Upper lobe of right lung (tissue), 1 donor: ENCODE measurements around the gene RLBP1. TPM values are rescaled to one million over a fixed set of nuclear protein-coding genes. Genes with fewer than 3 reads are reported as not detected.
A peak's percentile ranks its signal among the peaks of the same experiment; 100 is the strongest.
"Not testable (repeated sequence)": the region's sequence is repeated elsewhere in the genome, so short reads cannot be mapped to it uniquely, and the experiment has no call there.

Experiments
- ATAC-seq: fragments of 200-7000 bp; cut with Tn5 transposase; one replicate; pipeline ENCODE4 v1.9.1; 2020; ENCODE audit warnings: mild to moderate bottlenecking, moderate library complexity
- DNase-seq: peaks from one replicate; pipeline ENCODE4 v3.0.0-alpha.2; 2020
- H3K27ac ChIP-seq: fragments of 200-600 bp; one replicate; pipeline ENCODE4 v1.8.0; 2022
- H3K27me3 ChIP-seq: fragments of 200-600 bp; one replicate; pipeline ENCODE4 v1.8.0; 2022; ENCODE audit warnings: mild to moderate bottlenecking
- H3K36me3 ChIP-seq: fragments of 200-600 bp; one replicate; pipeline ENCODE4 v1.8.0; 2022
- H3K4me1 ChIP-seq: fragments of 200-600 bp; one replicate; pipeline ENCODE4 v1.8.0; 2022
- H3K4me3 ChIP-seq: fragments of 200-600 bp; one replicate; pipeline ENCODE4 v1.8.0; 2022; ENCODE audit warnings: mild to moderate bottlenecking
- H3K9me3 ChIP-seq: fragments of 200-600 bp; one replicate; pipeline ENCODE4 v1.8.0; 2022
- intact Hi-C: fragments of 100-400 bp; cut with DNase I; formaldehyde crosslinking; loops from one replicate; pipeline ENCODE4 v1.11.0; 2022
- long read RNA-seq: library from polyadenylated mRNA; unstranded; transcript quantifications from one replicate; pipeline ENCODE4 v2.0.0, GENCODE V29; 2021
- total RNA-seq: library from RNA; stranded (reverse); fragmentation: NEBNext Ultra II Directional; extraction: Animal tissue kit (Norgen Biotek cat#: 25700); gene quantifications from one replicate; pipeline ENCODE4 v1.2.1, GENCODE V29; 2021
- TF ChIP-seq, protein P1 (sequence below): fragments of 200-600 bp; IDR thresholded peaks from one replicate; pipeline ENCODE4 v1.8.0; 2022; ENCODE audit warnings: antibody characterized with exemption
- donor health status: DM: no; HTN: yes; CAD: no; lungs with severe emphysema.

Gene RLBP1
- total RNA-seq: not detected
- long read RNA-seq: 0 reads

DNA sequence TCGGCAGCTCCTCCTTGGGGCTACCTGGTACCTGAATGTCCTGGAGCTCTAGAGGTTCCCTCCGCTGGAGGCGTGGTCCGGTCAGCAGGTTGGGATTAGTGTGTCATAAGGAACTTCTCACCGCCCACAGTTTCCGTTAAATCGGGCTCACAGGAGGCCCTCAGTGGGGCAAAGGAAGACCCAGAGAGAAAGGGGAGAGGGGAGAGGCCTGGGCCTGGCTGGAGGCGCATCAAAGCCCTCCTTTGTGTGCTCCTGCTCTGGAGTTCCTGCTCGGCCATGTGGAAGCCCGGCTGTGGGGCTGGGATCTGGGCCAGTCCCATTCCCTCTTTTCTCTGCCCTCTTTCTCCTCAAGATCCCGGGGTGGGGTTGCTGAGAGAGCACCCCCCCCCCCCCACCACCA, at the start of gene RLBP1:
Gene RLBP1 (minus strand): TSS at position 37 of the 400 bp plus-strand sequence. CDS start 2,604 bp downstream, outside the sequence.
- ATAC-seq: no peak
- Histone ChIP-seq H3K4me3 (no peak within 1 kb of the TSS), H3K4me1 (no peaks in the 10 kb centered on the region), H3K27me3 (no peaks in the 10 kb centered on the region), H3K27ac (no peak within 1 kb of the TSS), H3K36me3 (no peaks in the 10 kb centered on the region), H3K9me3 (no peaks in the 10 kb centered on the region)
- intact Hi-C loops: no loop called here
- TF ChIP-seq, protein P1, sequence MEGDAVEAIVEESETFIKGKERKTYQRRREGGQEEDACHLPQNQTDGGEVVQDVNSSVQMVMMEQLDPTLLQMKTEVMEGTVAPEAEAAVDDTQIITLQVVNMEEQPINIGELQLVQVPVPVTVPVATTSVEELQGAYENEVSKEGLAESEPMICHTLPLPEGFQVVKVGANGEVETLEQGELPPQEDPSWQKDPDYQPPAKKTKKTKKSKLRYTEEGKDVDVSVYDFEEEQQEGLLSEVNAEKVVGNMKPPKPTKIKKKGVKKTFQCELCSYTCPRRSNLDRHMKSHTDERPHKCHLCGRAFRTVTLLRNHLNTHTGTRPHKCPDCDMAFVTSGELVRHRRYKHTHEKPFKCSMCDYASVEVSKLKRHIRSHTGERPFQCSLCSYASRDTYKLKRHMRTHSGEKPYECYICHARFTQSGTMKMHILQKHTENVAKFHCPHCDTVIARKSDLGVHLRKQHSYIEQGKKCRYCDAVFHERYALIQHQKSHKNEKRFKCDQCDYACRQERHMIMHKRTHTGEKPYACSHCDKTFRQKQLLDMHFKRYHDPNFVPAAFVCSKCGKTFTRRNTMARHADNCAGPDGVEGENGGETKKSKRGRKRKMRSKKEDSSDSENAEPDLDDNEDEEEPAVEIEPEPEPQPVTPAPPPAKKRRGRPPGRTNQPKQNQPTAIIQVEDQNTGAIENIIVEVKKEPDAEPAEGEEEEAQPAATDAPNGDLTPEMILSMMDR: no peak
- DNase-seq: no peak

DNA sequence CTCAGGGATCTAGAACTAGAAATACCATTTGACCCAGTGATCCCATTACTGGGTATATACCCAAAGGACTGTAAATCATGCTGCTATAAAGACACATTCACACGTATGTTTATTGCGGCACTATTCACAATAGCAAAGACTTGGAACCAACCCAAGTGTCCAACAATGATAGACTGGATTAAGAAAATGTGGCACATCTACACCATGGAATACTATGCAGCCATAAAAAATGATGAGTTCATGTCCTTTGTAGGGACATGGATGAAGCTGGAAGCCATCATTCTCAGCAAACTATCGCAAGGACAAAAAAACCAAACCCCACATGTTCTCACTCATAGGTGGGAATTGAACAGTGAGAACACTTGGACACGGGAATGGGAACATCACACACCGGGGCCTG, 28.8 kb upstream of the RLBP1 start:
- H3K9me3 ChIP-seq, ATAC-seq, H3K27me3 ChIP-seq, H3K4me1 ChIP-seq, DNase-seq, H3K4me3 ChIP-seq, intact Hi-C loops, H3K27ac ChIP-seq, H3K36me3 ChIP-seq: not testable (repeated sequence)

DNA sequence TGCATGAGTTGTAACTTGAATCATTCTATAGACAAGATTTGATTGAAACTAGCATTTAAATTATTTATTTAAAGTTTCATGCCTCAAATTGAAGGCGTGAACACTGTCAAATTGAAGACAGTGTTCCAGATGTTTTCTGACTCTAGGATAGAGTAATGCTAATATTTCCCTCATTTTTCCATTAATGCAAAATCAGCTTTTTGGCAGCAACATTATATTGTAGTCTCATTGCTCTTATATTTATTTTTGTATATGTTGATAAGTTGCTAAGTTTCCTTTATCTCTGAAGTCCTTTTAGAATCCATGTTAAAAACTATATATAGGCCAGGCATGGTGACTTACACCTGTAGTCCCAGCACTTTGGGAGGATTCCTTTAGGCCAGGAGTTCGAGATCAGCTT, 27.2 kb upstream of the RLBP1 start:
- TF ChIP-seq, protein P1: no peak
- Histone ChIP-seq H3K36me3 (no peaks in the 10 kb centered on the region), H3K27me3 (no peaks in the 10 kb centered on the region), H3K27ac (no peak overlapping the region), H3K4me3 (no peak overlapping the region), H3K4me1 (peaks cover 10% of the 10 kb centered on the region), H3K9me3 (no peaks in the 10 kb centered on the region)
- ATAC-seq: no peak
- no peak for DNase-seq
- intact Hi-C loops: no loop called here

DNA sequence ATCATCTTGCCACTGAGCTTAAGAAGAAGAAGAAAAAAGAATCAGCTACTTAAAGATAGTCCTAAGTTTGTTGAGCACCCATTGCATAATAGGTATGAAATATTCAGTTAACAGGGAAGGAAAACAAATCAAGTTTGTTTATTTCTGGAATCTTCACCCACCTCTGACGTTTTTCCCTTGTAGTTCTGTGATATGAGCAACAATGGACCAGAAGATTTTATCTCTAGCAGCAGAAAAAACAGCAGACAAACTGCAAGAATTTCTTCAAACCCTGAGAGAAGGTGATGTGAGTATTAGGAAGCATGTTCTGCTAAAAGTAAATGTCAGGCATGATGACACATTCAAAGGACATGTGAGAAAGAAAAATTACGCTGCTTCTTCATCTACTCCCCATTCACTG, 26.1 kb upstream of the RLBP1 start:
- no peak overlapping the region for H3K4me3 ChIP-seq
- no peak for ATAC-seq
- no peaks in the 10 kb centered on the region for H3K36me3 ChIP-seq
- DNase-seq: no peak
- H3K27me3 ChIP-seq: no peaks in the 10 kb centered on the region
- H3K4me1 ChIP-seq: peaks cover 16% of the 10 kb centered on the region
- TF ChIP-seq, protein P1: no peak
- no peak overlapping the region for H3K27ac ChIP-seq
- no peaks in the 10 kb centered on the region for H3K9me3 ChIP-seq
- intact Hi-C loops: no loop called here

DNA sequence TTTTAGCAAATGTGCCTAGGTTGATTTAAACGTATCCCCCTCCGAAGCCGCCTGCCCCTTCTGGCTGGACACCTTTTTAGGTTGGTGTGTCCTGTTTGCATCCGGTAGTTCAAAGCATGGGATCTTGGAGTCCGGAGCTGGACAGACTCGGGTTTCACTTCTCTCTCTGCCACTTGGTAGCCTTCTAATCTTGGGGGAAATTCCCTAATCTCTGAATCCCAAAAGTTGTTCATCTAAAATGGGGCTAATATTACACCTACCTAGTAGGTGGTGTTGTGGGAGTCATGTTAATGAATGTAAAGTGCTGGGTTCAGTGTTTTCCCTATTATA, 23.2 kb upstream of the RLBP1 start:
- H3K4me1 ChIP-seq: peaks cover 16% of the 10 kb centered on the region
- no peaks in the 10 kb centered on the region for H3K9me3 ChIP-seq
- DNase-seq (no peak), ATAC-seq (no peak)
- intact Hi-C loops: no loop called here
- no peaks in the 10 kb centered on the region for H3K27me3 ChIP-seq
- TF ChIP-seq, protein P1: no peak
- no peak overlapping the region for H3K27ac ChIP-seq
- peak overlapping the region; percentile 79 for H3K4me3 ChIP-seq
- no peaks in the 10 kb centered on the region for H3K36me3 ChIP-seq

DNA sequence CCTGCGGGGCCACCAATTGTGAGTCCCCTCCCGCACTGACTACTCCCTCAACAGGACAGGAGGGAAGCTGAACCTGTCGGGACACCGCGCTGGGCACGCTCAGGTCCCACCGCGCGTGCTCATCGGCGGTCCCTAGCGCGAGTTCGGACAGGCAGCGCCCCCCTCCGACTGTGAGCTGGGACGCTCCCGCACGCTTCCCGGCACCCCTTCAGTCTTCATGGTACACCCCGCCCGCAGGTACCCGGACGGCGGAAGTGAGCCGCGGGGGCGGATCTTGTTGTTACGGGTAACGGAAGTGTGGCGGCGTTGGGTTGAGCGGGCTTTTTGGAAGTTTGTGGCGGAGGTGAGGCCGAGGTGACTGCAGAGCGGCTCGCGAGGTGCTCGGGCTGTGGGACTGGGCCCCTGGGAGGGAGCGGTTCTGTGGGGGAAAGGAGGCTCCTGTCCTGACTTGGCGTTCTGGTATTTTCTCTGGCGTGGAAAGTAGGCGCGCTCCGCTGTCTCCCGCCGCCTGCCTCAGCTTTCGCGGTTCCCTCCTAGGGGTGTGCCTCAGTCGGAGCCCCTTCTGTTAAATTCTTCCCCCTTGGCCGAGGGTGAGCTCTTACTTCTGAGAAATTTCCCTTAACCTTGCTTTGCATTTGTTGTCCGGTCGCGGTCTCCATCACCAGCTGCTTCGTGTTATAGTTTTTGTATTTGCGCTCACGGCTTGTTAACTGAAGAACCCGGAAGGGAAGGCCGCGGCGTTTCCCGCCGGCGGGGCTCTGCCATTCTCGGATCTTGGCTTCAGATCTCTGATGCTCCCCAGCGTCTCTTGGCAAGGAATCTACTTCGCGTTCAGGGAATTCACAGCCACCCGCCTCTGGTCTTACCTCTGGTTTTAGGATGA, 22.6 kb upstream of the RLBP1 start, which contains the start of gene FANCI:
Gene FANCI (plus strand): TSS at position 289 of the 883 bp plus-strand sequence. CDS start 3,669 bp downstream, outside the sequence.
- H3K27ac ChIP-seq: peak within 1 kb of the TSS; percentile 67
- H3K4me3 ChIP-seq: peak within 1 kb of the TSS; percentile 79
- no peaks in the 10 kb centered on the region for H3K9me3 ChIP-seq
- ATAC-seq (peak; percentile 99), DNase-seq (peak; percentile 99)
- intact Hi-C loops: no loop called here
- no peaks in the 10 kb centered on the region for H3K36me3 ChIP-seq
- H3K27me3 ChIP-seq: no peaks in the 10 kb centered on the region
- peaks cover 16% of the 10 kb centered on the region for H3K4me1 ChIP-seq
- TF ChIP-seq, protein P1: peak; percentile 60
